CD4-positive, CD25-positive, alpha-beta regulatory T cell (primary cell): ENCODE results near the gene RAP1GAP2. TPM values are rescaled to one million over a fixed set of nuclear protein-coding genes. Genes with fewer than 3 reads are reported as not detected.

Experiments used
- ATAC-seq, 2 donors: fragments of 150-1000 bp; cut with Tn5 transposase; one replicate each; pipeline ENCODE4 v1.10.0; 2021; ENCODE audit warnings: low read depth in 2 of 2, moderate number of reproducible peaks in 2 of 2, moderate library complexity in 1 of 2
- DNase-seq, 3 donors: peaks; one replicate each; pipeline versions ENCODE4 v3.0.0 to v3.0.0-alpha.2; 2012 to 2022; ENCODE audit warnings: mixed read lengths in 1 of 3
- H3K27ac ChIP-seq: one replicate; pipeline ENCODE4 v1.7.0; 2013; ENCODE audit warnings: mild to moderate bottlenecking, low read length; ENCODE audit not compliant: insufficient read depth, poor library complexity, severe bottlenecking
- H3K27me3 ChIP-seq: one replicate; pipeline ENCODE4 v1.7.0; 2013; ENCODE audit warnings: low read length; ENCODE audit not compliant: control insufficient read depth, insufficient read depth
- H3K36me3 ChIP-seq: one replicate; pipeline ENCODE4 v1.7.0; 2013; ENCODE audit warnings: mild to moderate bottlenecking, low read length, moderate library complexity; ENCODE audit not compliant: control insufficient read depth, insufficient read depth
- H3K4me1 ChIP-seq: 2 replicates; pipeline ENCODE4 v1.7.0; 2013; ENCODE audit warnings: mild to moderate bottlenecking, low read length; ENCODE audit not compliant: insufficient read depth, control insufficient read depth, poor library complexity, severe bottlenecking
- H3K4me3 ChIP-seq: one replicate; pipeline ENCODE4 v1.7.0; 2013; ENCODE audit warnings: low read depth, mild to moderate bottlenecking, low read length, moderate library complexity
- H3K9me3 ChIP-seq, 2 experiments: 1 replicate in 1 of 2; 2 replicates in 1 of 2; pipeline ENCODE4 v1.7.0; 2013; ENCODE audit warnings: low read length in 2 of 2, mild to moderate bottlenecking in 1 of 2, moderate library complexity in 1 of 2; ENCODE audit not compliant: control insufficient read depth in 2 of 2
- H3K27ac Mint-ChIP-seq, 3 donors: one replicate each; pipeline ENCODE4 v1.8.0; 2020 to 2022; ENCODE audit warnings: mild to moderate bottlenecking in 3 of 3, mixed read lengths in 3 of 3, moderate library complexity in 2 of 3
- H3K27me3 Mint-ChIP-seq: one replicate; pipeline ENCODE4 v1.8.0; 2022; ENCODE audit warnings: mild to moderate bottlenecking, mixed read lengths
- H3K36me3 Mint-ChIP-seq: one replicate; pipeline ENCODE4 v1.8.0; 2020; ENCODE audit warnings: mixed read lengths
- H3K4me1 Mint-ChIP-seq, 4 donors: one replicate each; pipeline ENCODE4 v1.8.0; 2020 to 2022; ENCODE audit warnings: mixed read lengths in 4 of 4, mild to moderate bottlenecking in 1 of 4
- H3K4me3 Mint-ChIP-seq, 4 donors: one replicate each; pipeline ENCODE4 v1.8.0; 2020 to 2022; ENCODE audit warnings: mild to moderate bottlenecking in 4 of 4, mixed read lengths in 4 of 4, moderate library complexity in 3 of 4
- H3K9me3 Mint-ChIP-seq, 7 donors: one replicate each; pipeline ENCODE4 v1.8.0; 2020 to 2022; ENCODE audit warnings: mixed read lengths in 7 of 7, mild to moderate bottlenecking in 3 of 7, moderate library complexity in 2 of 7
- polyA plus RNA-seq, 4 donors: library from polyadenylated mRNA; unstranded; fragments of 300-500 nt; fragmentation: Illumina TruSeq; gene quantifications; one replicate each; pipeline ENCODE4 v1.2.3, GENCODE V29; 2021
- total RNA-seq: library from RNA; stranded (reverse); gene quantifications from one replicate; pipeline ENCODE4 v1.2.3, GENCODE V29; 2022

The RAP1GAP2 gene
- total and polyA plus RNA-seq, 5 donors from 2014 or later: 2.7 to 87.6 (median 5.1) TPM

DNA sequence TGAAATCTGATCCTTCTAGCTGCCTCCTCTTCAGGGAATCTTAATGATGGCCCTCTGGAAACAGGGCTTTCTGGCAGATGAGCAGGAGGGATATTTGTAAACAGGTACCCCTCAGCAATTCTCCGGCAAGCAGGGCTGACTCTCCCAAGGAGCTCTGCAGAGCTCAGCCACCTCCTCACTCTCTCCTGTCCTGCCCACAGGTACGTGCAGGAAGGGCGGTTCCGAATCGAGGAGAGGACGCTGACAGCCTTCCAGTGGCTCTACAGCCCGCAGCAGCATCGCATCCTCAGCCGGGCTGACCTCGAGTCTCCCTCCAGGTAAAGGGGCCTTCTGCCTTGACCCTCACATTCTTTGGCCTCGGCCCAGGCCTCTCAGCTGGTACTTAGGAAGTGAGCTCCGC lies 26.1 kb upstream of the RAP1GAP2 start:
- DNase-seq: no peak
- no peaks in the 10 kb centered on the region for H3K36me3 ChIP-seq
- Mint-ChIP-seq H3K36me3 (no peaks in the 10 kb centered on the region), H3K27me3 (peaks cover 43% of the 10 kb centered on the region), H3K4me3 (no peak overlapping the region), H3K9me3 (no peaks in the 10 kb centered on the region), H3K27ac (peak overlapping the region in 1 of 3 donors; percentile 14), H3K4me1 (peaks cover 0 to 2% (median 0%) of the 10 kb centered on the region in 4 donors)
- H3K4me1 ChIP-seq: no peaks in the 10 kb centered on the region
- no peak overlapping the region for H3K27ac ChIP-seq
- H3K9me3 ChIP-seq: no peaks in the 10 kb centered on the region
- ATAC-seq: no peak
- H3K4me3 ChIP-seq: no peak overlapping the region
- peaks cover 4% of the 10 kb centered on the region for H3K27me3 ChIP-seq

DNA sequence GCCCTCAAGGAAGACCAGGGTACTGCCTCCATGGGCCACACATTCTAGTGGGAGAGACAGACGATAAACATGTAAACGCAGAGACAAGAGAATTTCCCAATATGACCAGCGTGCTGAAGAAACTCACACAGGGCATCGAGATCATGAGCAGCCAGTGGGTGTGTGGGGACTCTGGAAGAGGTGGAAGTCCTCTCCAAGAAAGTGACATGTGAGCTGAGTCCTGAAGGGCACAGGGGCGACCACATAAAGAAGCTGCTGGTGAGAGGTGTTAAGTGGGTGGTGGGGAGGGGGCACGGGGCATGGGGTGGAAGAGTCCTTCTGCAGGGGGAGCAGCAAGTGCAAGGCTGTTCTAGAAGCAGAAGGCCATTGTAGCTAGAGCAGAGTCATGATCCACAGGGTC lies 21.0 kb upstream of the RAP1GAP2 start:
- peaks cover 62% of the 10 kb centered on the region for H3K27me3 Mint-ChIP-seq
- H3K27ac Mint-ChIP-seq: no peak overlapping the region

DNA sequence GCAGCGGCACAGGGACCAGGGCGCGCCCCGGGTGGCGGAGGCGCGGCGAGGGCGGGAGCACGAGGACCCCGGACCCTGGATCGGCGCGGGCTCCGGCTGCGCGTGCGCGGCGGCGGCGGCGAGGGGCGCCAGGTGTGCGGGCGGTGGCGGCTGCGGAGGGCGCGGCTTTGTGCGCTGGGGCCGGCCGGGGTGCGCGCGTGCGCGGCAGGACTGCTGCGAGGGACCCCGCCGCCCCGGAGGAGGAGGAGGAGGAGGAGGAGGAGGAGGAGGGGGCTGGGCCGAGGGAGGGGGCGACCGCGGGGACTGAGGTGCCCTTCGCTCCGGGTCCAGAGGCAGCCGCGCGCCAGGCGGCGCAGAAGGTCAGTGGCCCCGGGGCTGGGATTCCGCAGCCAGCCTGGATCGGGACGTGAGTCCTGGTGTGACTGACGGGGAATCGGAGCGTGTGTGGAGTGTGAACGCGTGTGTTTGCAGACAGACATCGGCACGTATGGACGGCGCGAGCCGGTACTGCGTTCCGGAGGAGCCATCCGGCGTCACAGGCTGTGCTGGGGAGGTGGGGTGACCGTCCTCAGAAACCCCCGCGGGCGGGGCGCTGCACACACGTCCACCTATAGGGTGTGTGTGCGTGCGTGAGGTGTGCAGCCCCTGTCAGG lies 19.5 kb upstream of the RAP1GAP2 start:
- no peak for DNase-seq
- peak overlapping the region in 3 of 4 donors; percentile 29 to 74 (median 61) for H3K4me3 Mint-ChIP-seq
- Histone ChIP-seq H3K36me3 (no peaks in the 10 kb centered on the region), H3K27ac (no peak overlapping the region), H3K9me3 (no peaks in the 10 kb centered on the region), H3K4me3 (no peak overlapping the region), H3K4me1 (peaks cover 12% of the 10 kb centered on the region), H3K27me3 (peaks cover 8% of the 10 kb centered on the region)
- ATAC-seq: peak in 1 of 2 donors; percentile 56
- H3K36me3 Mint-ChIP-seq: no peaks in the 10 kb centered on the region
- peaks cover 0 to 18% (median 4%) of the 10 kb centered on the region in 4 donors for H3K4me1 Mint-ChIP-seq
- H3K9me3 Mint-ChIP-seq: no peaks in the 10 kb centered on the region
- peak overlapping the region in 1 of 3 donors; percentile 42 for H3K27ac Mint-ChIP-seq
- peaks cover 63% of the 10 kb centered on the region for H3K27me3 Mint-ChIP-seq

More for the DNA sequence above, 21.0 kb upstream of the RAP1GAP2 start:
- Mint-ChIP-seq H3K9me3 (no peaks in the 10 kb centered on the region), H3K4me1 (peaks cover 0 to 18% (median 4%) of the 10 kb centered on the region in 4 donors), H3K36me3 (no peaks in the 10 kb centered on the region), H3K4me3 (peak overlapping the region in 1 of 4 donors; percentile 46)
- no peaks in the 10 kb centered on the region for H3K36me3 ChIP-seq
- no peak overlapping the region for H3K27ac ChIP-seq
- H3K27me3 ChIP-seq: peaks cover 8% of the 10 kb centered on the region
- ATAC-seq (no peak), DNase-seq (no peak)
- H3K4me3 ChIP-seq: no peak overlapping the region
- H3K9me3 ChIP-seq: no peaks in the 10 kb centered on the region
- peaks cover 12% of the 10 kb centered on the region for H3K4me1 ChIP-seq

DNA sequence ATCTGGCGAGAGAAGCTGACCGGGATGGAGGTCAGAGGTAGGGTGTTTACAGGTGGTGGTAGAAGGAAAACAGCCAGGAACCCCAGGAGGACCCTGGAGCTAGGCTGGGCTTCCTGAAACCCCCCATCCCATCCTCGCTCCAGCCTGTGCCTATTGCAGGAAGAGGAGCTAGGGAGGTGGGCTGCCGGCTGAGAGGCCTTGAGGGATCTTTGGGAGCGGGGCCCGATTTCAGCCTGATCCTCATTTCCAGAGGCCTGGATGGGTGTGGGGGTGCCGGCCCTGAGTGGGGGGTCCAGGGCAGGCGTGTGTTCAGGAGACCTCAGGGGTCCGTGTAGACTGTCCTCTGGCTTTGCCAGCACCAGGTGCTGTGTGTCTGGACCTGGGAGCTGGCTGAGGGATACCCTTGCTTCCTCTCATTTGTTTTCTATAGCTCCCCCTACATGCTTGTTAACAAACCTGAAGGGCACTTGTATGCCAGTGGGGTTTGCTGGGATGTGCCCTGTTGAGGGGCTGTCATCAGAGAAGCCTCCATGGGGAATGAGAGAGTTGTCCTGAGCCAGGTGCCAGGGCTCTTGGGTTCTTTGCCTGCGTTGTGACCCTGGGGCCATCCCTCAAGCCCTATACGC lies 18.9 kb upstream of the RAP1GAP2 start:
- peaks cover 8% of the 10 kb centered on the region for H3K27me3 ChIP-seq

DNA sequence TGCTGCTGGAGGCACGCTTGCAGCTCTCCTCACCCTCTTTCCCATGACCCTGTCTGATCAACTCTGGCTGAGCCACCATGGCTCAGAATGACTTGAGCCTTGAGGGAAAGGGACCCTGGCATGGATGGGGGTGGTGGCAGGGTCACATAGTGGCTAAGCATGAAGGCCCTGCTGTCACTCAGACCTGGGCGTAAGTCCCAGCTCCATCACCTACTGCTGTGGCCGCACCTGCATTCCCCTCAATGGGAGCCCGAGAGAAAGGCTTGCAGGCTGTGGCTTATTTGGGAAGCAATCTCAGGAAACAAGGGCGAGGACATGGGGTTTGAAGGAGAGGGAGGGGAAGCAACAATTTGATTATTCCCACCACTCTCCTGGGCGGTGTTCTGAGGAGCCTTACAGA lies 17.7 kb upstream of the RAP1GAP2 start:
- H3K9me3 Mint-ChIP-seq: no peaks in the 10 kb centered on the region
- Histone ChIP-seq H3K9me3 (no peaks in the 10 kb centered on the region), H3K4me3 (no peak overlapping the region), H3K36me3 (no peaks in the 10 kb centered on the region), H3K27ac (no peak overlapping the region), H3K27me3 (peaks cover 8% of the 10 kb centered on the region), H3K4me1 (peaks cover 12% of the 10 kb centered on the region)
- no peak for ATAC-seq
- H3K4me3 Mint-ChIP-seq: no peak overlapping the region
- no peak for DNase-seq
- peaks cover 0 to 18% (median 4%) of the 10 kb centered on the region in 4 donors for H3K4me1 Mint-ChIP-seq
- H3K27ac Mint-ChIP-seq: no peak overlapping the region
- H3K36me3 Mint-ChIP-seq: no peaks in the 10 kb centered on the region
- peaks cover 48% of the 10 kb centered on the region for H3K27me3 Mint-ChIP-seq

More for the DNA sequence above, 18.9 kb upstream of the RAP1GAP2 start:
- ATAC-seq (no peak), DNase-seq (no peak)
- no peaks in the 10 kb centered on the region for H3K36me3 Mint-ChIP-seq
- H3K4me3 ChIP-seq: no peak overlapping the region
- peaks cover 0 to 18% (median 4%) of the 10 kb centered on the region in 4 donors for H3K4me1 Mint-ChIP-seq
- H3K36me3 ChIP-seq: no peaks in the 10 kb centered on the region
- H3K4me1 ChIP-seq: peaks cover 12% of the 10 kb centered on the region
- peaks cover 58% of the 10 kb centered on the region for H3K27me3 Mint-ChIP-seq
- H3K27ac Mint-ChIP-seq: peak overlapping the region in 1 of 3 donors; percentile 42
- H3K4me3 Mint-ChIP-seq: peak overlapping the region in 3 of 4 donors; percentile 29 to 74 (median 61)
- no peaks in the 10 kb centered on the region for H3K9me3 ChIP-seq
- H3K27ac ChIP-seq: no peak overlapping the region
- H3K9me3 Mint-ChIP-seq: no peaks in the 10 kb centered on the region

DNA sequence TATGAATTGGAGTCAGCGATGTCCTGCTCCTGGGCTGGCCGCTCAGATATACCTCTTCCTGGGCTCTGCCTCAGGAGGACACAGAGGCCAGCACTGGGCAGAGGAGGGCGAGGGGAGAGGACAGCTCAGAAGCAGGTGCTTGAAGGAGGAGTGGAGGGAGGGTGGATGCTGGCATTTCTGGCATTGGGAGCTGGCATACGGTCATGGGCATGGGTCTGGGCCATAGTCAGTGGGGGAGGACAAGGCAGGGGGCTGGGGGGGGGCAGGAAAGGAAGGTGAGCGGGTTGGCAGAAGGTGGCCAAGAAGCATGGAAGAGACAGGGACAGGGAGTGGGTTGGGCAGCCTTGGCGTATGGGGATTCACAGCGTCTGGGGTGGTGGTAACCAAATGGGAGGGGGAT lies 16.7 kb upstream of the RAP1GAP2 start:
- Mint-ChIP-seq H3K27ac (no peak overlapping the region), H3K4me1 (peaks cover 0 to 18% (median 4%) of the 10 kb centered on the region in 4 donors), H3K9me3 (no peaks in the 10 kb centered on the region), H3K27me3 (peaks cover 38% of the 10 kb centered on the region), H3K36me3 (no peaks in the 10 kb centered on the region), H3K4me3 (no peak overlapping the region)
- ATAC-seq: no peak
- H3K4me3 ChIP-seq: no peak overlapping the region
- no peaks in the 10 kb centered on the region for H3K36me3 ChIP-seq
- H3K9me3 ChIP-seq: no peaks in the 10 kb centered on the region
- peaks cover 12% of the 10 kb centered on the region for H3K4me1 ChIP-seq
- H3K27ac ChIP-seq: no peak overlapping the region
- no peak for DNase-seq
- H3K27me3 ChIP-seq: peaks cover 5% of the 10 kb centered on the region

DNA sequence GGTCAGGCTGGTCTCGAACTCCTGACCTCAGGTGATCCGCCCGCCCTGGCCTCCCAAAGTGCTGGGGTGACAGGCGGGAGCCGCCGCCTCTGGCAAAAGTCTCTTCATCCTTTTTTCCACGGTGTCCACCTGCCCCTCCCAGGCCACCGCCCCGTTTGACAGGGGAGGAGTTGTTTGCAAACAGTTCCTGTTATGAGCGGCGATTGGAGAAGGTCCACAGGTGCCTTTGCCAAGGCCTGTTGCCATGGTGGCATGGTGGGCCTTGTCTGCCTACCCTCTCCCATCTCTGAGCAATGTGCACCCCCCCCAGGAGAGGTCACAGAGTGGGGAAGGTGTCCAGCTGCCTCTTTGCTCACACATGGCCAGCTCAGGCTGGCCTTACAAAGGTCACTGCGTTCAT lies 16.0 kb upstream of the RAP1GAP2 start:
- Histone ChIP-seq H3K27me3 (peaks cover 3% of the 10 kb centered on the region), H3K9me3 (no peaks in the 10 kb centered on the region), H3K36me3 (no peaks in the 10 kb centered on the region), H3K27ac (no peak overlapping the region), H3K4me3 (no peak overlapping the region), H3K4me1 (peaks cover 12% of the 10 kb centered on the region)
- H3K36me3 Mint-ChIP-seq: no peaks in the 10 kb centered on the region
- H3K4me3 Mint-ChIP-seq: no peak overlapping the region
- DNase-seq: no peak
- H3K27ac Mint-ChIP-seq: no peak overlapping the region
- no peak for ATAC-seq
- peaks cover 31% of the 10 kb centered on the region for H3K27me3 Mint-ChIP-seq
- H3K9me3 Mint-ChIP-seq: no peaks in the 10 kb centered on the region
- peaks cover 0 to 16% (median 4%) of the 10 kb centered on the region in 4 donors for H3K4me1 Mint-ChIP-seq
